NCI-H146 treated with DMSO at 0.1 percent for 48 hours (cell line): ENCODE measurements around the gene PPARD.
"Not testable (repeated sequence)": the region's sequence is repeated elsewhere in the genome, so short reads cannot be mapped to it uniquely, and the experiment has no call there.

Source experiments
- DNase-seq: peaks from one replicate; lab custom pipeline; 2025; ENCODE audit not compliant: unreplicated experiment; lab: John Stamatoyannopoulos, UW

Gene PPARD

GRCh38 chr6:35435074-35435837 lies 92.9 kb downstream of the PPARD start:
- no peak for DNase-seq

DNA sequence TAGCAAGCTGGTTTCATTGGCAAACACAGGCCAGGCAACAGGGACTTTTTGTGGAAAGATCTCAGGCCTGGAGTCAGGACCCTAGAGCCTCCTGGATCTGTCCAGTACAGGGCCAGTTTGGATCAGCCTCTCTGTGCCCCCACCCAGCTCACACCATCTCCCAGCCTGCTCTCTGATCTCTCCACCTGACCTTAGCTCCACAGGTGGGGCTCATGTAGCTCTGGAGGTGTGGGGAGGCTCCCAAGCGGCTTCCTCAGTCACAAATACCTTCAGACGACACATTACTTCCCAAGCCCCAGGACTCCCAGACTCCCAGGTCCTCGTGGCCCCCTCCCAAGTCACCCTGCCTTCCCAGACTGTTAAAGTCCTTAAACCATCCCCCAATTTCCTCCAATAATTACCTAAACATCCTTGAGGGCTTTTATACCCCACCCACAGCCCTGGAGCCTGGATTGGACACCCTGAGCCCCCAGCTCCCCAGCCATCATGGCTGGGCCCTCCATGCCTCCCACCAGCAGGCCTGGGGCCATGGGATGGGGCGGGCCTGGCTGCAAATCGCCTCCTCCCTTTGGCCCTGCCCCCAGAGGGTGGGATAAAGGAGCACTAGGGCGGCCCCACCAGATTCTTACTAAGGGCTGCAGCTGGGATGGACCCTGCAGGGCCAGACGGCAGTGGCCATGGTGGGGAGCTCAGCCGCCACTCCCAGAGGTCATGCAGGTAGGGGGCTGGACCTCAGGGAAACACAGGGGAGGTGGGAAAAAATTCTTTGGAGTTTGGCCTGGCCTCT lies 93.9 kb downstream of the PPARD start:
- no peak for DNase-seq

DNA sequence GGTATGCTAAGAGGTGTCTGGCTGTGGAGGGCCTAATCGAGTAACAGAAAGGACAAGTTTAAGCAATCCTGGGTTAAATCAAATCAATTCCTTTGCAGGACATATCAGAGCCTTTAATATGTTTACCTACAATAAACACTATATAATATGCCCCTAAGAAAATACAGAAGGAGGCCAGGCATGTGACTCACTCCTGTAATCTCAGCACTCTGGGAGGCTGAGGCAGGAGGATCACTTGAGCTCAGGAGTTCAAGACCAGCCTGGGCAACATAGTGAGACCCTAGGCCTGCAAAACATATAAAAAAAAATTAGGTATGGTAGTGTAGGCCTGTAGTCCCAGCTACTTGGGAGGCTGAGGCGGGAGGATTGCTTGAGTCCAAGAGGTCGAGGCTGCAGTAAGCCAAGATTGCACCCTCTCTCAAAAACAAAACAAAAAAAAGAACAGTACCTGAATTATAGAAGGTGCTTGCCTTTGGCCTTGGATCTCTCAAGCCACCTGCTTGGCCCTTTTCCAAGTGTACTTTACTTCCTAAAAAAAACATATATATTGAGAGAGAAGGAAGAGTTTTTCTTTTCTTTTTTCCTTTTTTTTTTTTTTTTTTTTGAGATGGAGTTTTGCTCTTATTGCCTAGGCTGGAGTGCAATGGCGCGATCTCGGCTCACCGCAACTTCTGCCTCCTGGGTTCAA lies 96.2 kb downstream of the PPARD start:
- DNase-seq: not testable (repeated sequence)

- no peak for DNase-seq
Observed at GRCh38 chr6:35439308-35439707, 97.0 kb downstream of the PPARD start.

- DNase-seq: no peak
Observed at GRCh38 chr6:35441205-35441604, 98.8 kb downstream of the PPARD start.

DNA sequence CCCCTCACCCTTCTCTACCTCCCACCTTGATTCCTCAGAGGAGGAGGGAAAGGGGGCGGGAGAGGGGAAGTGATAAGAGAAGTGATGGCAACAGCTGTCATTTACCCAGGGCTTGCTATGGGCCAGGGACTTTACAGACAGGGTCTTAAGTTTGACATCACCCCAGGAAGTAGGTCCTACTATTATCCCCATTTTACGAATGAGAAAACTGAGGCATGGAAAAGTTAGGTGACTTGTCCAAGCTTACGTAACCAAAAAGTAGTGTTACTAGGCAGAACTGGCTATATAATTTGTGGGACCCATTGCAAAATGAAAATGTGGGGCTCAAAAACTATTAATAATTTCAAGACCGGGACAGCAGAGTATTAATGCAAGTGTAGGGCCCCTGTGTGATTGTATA lies 99.3 kb downstream of the PPARD start:
- no peak for DNase-seq

DNA sequence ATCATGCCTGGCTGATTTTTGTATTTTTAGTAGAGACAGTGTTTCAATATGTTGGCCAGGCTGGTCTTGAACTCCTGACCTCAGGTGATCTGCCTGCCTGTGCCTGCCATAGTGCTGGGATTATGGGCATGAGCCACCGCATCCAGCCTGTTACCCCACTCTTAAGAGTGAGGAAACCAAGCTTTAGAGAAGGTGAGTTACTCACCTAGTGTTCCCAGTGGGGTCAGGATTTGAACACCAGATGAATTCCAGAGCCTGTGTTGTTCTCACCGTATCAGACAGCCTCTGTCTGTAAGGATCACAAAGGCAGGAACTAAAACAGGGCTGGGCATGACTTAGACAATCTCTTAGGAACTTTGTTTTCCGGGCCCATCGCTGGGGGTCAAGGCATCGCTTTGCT lies 100.3 kb downstream of the PPARD start:
- DNase-seq: no peak

- DNase-seq: no peak
Observed at GRCh38 chr6:35443341-35444030, 101.1 kb downstream of the PPARD start.

- DNase-seq: no peak
Observed at GRCh38 chr6:35445691-35446090, 103.3 kb downstream of the PPARD start.

DNA sequence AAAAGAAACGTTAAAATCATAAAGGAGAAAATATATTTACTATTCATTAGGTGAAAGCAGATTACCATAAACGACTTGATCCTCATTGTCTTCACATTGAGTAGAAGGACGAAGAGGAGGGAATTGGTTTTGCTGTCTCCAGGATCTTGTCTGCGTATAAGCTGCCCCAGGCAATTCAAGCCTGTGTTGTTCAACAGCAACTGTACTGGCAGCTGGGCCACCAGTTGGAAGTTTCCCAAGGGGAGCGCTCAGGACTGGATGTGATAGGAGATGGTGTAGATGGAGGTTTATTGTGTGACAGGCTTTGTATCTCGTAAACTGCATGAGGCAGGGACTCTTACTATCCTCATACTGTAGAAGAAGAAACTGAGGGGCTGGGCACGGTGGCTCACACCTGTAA lies 105.8 kb downstream of the PPARD start:
- DNase-seq: no peak

DNA sequence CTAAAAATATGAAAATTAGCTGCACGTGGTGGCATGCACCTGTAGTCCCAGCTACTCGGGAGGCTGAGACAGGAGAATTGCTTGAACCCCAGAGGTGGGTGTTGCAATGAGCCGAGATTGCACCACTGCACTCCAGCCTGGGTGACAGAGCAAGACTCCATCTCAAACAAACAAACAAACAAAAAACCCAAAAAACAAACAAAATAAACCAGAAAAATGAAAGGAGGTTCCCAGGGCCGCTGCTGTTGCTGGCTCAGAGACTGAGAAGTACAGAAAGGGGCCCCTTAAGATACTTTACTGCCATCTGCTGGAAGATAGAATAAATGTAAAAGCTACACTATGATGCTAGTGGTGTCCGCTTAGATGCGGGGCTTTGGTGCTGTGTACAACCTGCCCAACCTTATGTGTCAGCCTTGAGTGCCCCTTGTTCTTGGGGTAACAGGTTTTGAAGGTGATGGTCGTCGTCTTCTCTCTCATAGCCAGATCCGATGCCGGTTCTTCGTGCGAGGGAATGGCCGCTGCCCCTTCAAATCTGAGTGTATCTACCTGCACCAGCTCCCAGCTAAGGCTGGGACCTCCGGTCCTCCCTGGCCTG lies 107.0 kb downstream of the PPARD start:
- DNase-seq: peak; percentile 56

DNA sequence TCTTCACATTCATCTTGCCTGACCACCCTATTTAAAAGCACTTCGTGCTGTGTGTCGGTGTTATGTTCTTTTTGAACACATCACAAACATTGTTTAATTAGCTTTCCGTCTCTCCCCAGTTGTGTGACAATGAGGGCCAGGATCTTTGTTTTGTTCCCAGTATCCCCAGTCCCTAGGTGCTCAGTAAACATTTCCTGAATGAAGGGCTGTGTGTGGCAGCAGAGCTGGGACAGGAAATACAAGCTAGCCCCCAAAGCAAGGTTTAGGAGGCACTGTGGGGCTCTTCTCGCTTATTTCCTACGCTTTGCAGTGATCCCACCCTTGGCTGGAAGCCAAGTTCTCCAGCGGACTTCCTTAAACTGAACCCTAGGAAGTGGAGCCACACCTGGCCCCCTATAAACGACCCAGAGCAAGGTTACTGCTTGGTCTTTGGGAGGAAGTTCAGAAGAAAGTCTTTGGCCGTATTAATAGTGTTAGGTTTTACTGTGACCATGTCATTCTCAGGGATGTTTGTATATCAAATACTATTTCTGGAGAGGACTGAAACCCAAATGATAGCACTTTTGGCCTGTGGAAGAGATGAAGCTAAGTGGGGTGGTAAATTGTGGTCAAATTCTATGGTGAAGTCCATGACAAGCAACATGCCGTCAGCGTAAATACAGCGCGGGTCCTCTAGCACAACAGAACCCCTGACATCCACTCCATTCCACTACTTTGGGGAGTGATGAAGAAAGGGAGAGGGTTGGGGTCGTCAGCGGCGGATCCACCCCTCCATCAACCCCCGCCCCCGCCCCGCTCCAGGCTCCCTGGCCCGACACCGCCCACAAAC lies 109.2 kb downstream of the PPARD start:
- DNase-seq: no peak

DNA sequence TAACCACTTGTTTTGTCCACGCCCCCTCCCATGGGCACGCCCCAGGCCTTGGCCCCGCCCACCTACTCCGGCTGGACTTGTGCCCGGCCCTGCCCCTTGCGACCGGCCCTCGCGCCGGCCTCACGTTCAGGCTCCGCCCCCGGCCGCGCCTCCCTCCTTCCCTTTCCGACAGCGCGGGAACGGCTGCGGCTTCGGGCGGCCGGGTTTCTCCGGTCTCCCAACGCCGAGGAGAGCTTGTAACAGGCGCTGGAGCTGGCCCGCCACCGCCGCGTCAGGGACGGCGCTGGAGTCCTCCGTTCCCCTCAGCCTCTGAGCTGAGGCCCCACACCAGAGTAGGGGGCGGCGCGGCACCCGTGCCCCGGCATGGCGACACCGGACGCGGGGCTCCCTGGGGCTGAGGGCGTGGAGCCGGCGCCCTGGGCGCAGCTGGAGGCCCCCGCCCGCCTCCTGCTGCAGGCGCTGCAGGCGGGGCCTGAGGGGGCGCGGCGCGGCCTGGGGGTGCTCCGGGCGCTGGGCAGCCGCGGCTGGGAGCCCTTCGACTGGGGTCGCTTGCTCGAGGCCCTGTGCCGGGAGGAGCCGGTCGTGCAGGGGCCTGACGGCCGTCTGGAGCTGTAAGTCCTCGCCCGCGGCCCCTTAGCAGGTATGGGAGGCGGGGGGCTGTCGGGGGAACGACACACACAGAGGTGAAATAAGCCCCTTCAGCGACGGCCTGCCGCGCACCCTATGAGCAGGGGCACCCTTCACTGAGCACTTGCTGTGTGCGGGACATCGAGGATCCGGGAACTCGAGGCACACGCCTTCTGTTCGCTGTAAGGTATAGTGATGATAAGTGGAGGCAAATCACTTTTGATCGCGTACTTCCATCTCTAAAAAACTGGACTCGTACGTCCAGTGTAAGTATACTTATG lies 110.1 kb downstream of the PPARD start, which contains the start of gene FANCE:
Gene FANCE, plus strand, starts transcription at position 156 of the 908 bp plus-strand sequence. Its CDS starts 208 bp downstream, at position 364.
- peak; percentile 74 for DNase-seq

DNA sequence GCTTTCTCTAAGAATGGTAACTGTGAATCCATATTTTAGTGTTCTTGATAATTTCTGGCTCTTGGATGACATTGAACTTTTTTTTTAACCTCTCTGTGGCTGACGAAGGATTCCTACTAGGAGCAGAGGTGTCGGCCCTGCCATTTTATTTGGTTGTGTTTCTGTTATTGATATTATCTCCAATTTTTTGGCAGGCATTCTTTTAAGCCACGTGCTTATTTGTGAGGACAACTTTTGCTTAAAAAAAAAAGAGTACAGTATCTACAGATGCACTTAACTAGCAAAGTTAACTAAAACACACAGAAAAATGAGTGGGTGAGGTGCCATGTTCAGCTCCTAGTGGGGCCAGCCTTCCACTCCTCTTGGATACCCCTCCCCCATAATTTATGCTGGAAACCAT lies 110.9 kb downstream of the PPARD start:
- no peak for DNase-seq

GRCh38 chr6:35454391-35455110 lies 112.2 kb downstream of the PPARD start:
- DNase-seq: no peak

DNA sequence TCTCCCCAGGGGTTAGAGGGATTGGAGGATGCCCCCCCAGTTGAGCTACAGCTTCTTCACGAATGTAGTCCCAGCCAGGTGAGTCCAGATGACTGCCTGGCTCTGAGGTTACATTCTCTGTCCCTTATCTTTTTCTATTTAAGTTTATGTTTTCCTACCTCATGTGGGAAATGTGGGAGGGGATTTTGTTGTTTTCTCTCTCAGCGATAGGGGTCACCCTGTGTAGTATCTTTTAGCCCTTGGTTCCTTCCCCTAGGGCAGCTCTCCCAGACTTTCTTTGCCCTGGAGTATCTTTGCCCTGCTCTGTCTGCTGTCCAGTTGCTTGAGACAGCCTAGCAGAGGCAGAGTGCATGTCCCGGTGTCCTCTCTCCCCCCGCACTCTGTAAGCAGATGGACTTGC lies 115.5 kb downstream of the PPARD start:
- DNase-seq: no peak

GRCh38 chr6:35461270-35461669 lies 118.9 kb downstream of the PPARD start:
- no peak for DNase-seq

DNA sequence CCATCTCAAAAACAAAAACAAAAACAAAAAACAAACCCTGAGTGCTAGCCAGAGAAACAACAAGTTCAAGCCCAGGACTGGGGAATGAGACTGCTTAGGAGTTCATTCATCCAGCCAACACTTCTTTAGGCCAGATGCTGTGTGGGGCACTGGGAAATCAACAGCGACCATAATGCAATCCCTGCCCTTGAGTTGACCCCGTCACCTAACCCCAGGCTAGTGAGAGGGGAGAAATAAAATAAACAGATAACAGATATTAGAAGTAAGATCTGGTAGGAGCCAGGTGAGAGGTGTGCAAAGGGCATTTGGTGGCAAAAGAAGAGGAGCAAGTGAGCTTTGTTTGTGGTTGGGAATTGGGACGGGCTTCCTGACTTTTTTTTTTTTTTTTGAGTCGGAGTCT lies 120.9 kb downstream of the PPARD start:
- DNase-seq: no peak
